ENCODE results near the gene IMMP1L. TPM values are rescaled to one million over a fixed set of nuclear protein-coding genes. Genes with fewer than 3 reads are reported as not detected.

IMMP1L gene
- total and polyA plus RNA-seq, 2 of the 8 experiments (the other 6 are each of a cell fraction or from before 2014, with no cell fraction given), result 27.4 to 47.7 TPM

GRCh38 chr11:31555938-31556337, 46.5 kb upstream of the IMMP1L start:
- H2BK20ac ChIP-seq (ENCODE audit: low read length), result no peak overlapping the region
- no peak for FAIRE-seq
- no peak for TF ChIP-seq SAP30 (IDR thresholded peaks at IDR 0.05; ENCODE audit: insufficient read depth, insufficient replicate concordance, low read length)
- TF ChIP-seq SIN3A (conservative IDR thresholded peaks at IDR 0.05 in 1 of 2, IDR thresholded peaks at IDR 0.05 in 1 of 2; ENCODE audit: low read depth in 1 of 2, low read length in 2 of 2), result no peak
- no peak for TF ChIP-seq JUN (IDR thresholded peaks at IDR 0.05; ENCODE audit: low read depth, low read length)
- TF ChIP-seq SP4 (IDR thresholded peaks at IDR 0.05; ENCODE audit: low read length), result no peak
- TF ChIP-seq MAFK (IDR thresholded peaks at IDR 0.05; ENCODE audit: low read depth, low read length), result no peak
- no peak for TF ChIP-seq SIX5 (IDR thresholded peaks at IDR 0.05; ENCODE audit: low read depth, low read length)
- no peak for TF ChIP-seq CTCF (IDR thresholded peaks at IDR 0.05; ENCODE audit: control extremely low read depth in 1 of 3, insufficient read depth in 1 of 3, low read depth in 1 of 3, low read length in 3 of 3)
- TF ChIP-seq E2F6 (IDR thresholded peaks at IDR 0.05), result no peak
- no peak for TF ChIP-seq POU5F1 (IDR thresholded peaks at IDR 0.05; ENCODE audit: low read depth, low read length)
- TF ChIP-seq GTF2F1 (IDR thresholded peaks at IDR 0.05; ENCODE audit: borderline replicate concordance, low read depth, low read length), result no peak
- no peak for TF ChIP-seq BACH1 (IDR thresholded peaks at IDR 0.05; ENCODE audit: low read length)

More at GRCh38 chr11:31555938-31556337, 46.5 kb upstream of the IMMP1L start:
- Histone ChIP-seq H2AK5ac (ENCODE audit: low read depth, low read length) (no peak overlapping the region), H3K79me2 (ENCODE audit: control insufficient read depth in 1 of 2, insufficient read depth in 2 of 2, low read length in 2 of 2) (no peaks in the 10 kb centered on the region), H3K23me2 (ENCODE audit: low read depth, low read length) (no peaks in the 10 kb centered on the region), H3K4me3 (ENCODE audit: extremely low read depth in 1 of 4, insufficient read depth in 2 of 4, low read depth in 3 of 4, low read length in 4 of 4) (no peak overlapping the region), H3K4ac (replicated peaks; ENCODE audit: insufficient read length, low read depth, low read length) (no peak overlapping the region), H2BK12ac (ENCODE audit: low read depth, low read length) (no peak overlapping the region), H3K23ac (ENCODE audit: insufficient read length) (no peak overlapping the region), H3K4me1 (replicated peaks in 1 of 4; ENCODE audit: control insufficient read depth in 3 of 4, insufficient read depth in 4 of 4, low read length in 3 of 4) (no peaks in the 10 kb centered on the region), H4K20me1 (replicated peaks in 1 of 2; ENCODE audit: control insufficient read depth in 1 of 2, insufficient read depth in 2 of 2, low read length in 2 of 2) (no peaks in the 10 kb centered on the region), H4K5ac (ENCODE audit: insufficient read length, low read depth, low read length) (no peak overlapping the region), H2BK5ac (ENCODE audit: low read depth, low read length) (no peak overlapping the region), H2AFZ (ENCODE audit: low read length) (no peak overlapping the region), H3K18ac (ENCODE audit: extremely low read depth, low read length) (no peak overlapping the region), H3K36me3 (ENCODE audit: control insufficient read depth in 2 of 4, insufficient read depth in 4 of 4, low read length in 3 of 4) (peaks cover 0 to 5% (median 0%) of the 10 kb centered on the region in 4 experiments; a peak in 3 of 8 replicates), H3K4me2 (ENCODE audit: insufficient read depth in 1 of 2, low read depth in 2 of 2, low read length in 2 of 2) (no peak overlapping the region), H2BK120ac (replicated peaks; ENCODE audit: low read depth, low read length) (no peak overlapping the region), H3K14ac (ENCODE audit: insufficient read length) (no peak overlapping the region), H3K9me3 (ENCODE audit: insufficient read depth in 2 of 2, low read depth in 1 of 2, low read length in 1 of 2) (peaks cover 7 to 8% of the 10 kb centered on the region in 2 experiments; a peak in 3 of 4 replicates), H4K91ac (replicated peaks; ENCODE audit: insufficient read length, low read length) (no peak overlapping the region), H3K9ac (replicated peaks in 1 of 4; ENCODE audit: extremely low read depth in 1 of 4, low read depth in 3 of 4, low read length in 3 of 4) (no peak overlapping the region), H3K56ac (replicated peaks; ENCODE audit: insufficient read length, low read depth, low read length) (no peak overlapping the region), H3K27me3 (replicated peaks in 1 of 4; ENCODE audit: control insufficient read depth in 3 of 4, extremely low read depth in 1 of 4, insufficient read depth in 3 of 4, low read length in 3 of 4) (no peaks in the 10 kb centered on the region), H2BK15ac (ENCODE audit: low read length) (no peak overlapping the region), H3K79me1 (ENCODE audit: low read depth, low read length) (no peaks in the 10 kb centered on the region), H3K27ac (ENCODE audit: low read depth, low read length) (no peak overlapping the region), H4K8ac (ENCODE audit: extremely low read depth, insufficient read depth, low read length) (no peak overlapping the region)
- CTCF ChIA-PET (ENCODE audit: partially characterized antibody), result no interaction called here
- no peak for DNase-seq (ENCODE audit: low read depth in 1 of 2, low spot score in 2 of 2)
- 89% methylated on average over 1 of the region's 1 CpG; no CpG with 5 or more reads in 1 of the 2 experiments for WGBS, 2 experiments (ENCODE audit: extremely low coverage in 1 of 2, insufficient coverage in 1 of 2, insufficient read length in 1 of 2, insufficient replicate concordance in 2 of 2, low coverage in 1 of 2, low lambda C conversion rate in 2 of 2, missing lambda C conversion rate in 1 of 2)
- POLR2A ChIA-PET (ENCODE audit: partially characterized antibody), result no interaction called here

Measured in H1 (cell line).